SK-N-DZ (cell line): ENCODE results near the gene TMCO6.

Experiments used
- DNase-seq: peaks from one replicate; pipeline ENCODE4 v3.0.0-alpha.2; 2015; ENCODE audit warnings: low spot score

Gene TMCO6

DNA sequence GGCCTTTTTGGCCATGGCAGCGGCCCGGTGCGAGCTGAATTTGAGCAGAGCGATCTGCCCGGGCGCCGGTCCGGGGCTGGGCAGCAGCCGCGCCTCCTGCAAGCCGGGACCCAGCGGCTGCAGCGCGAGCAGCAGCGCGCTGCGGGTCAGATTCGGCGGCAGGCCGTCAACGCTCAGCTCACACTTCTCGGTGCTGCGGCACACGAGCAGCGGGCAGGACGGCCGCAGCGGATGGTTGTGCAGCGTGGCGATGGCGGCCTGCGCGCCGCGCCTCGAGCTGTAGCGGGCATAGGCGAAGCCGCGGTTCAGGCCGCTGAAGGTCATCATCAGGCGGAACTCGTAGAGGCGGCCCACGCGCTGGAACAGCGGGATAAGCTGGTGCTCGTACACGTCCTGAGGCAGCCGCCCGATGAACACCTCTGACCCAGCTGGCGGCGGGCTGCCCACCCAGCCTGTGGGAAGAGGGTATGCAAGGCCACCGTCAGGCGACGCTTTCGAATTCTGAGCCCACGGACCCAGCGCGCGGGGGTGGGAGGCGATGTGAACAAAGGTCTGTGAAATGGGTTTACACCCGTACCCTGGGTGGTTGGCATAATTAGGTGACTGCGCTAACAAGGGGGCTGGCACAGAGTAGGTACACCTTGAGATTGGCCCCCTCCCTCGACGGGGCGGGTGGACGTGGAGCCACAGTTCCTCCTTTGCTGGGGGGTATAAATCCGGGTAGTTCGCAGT is 33.4 kb downstream of the TMCO6 start:
- DNase-seq, result no peak

DNA sequence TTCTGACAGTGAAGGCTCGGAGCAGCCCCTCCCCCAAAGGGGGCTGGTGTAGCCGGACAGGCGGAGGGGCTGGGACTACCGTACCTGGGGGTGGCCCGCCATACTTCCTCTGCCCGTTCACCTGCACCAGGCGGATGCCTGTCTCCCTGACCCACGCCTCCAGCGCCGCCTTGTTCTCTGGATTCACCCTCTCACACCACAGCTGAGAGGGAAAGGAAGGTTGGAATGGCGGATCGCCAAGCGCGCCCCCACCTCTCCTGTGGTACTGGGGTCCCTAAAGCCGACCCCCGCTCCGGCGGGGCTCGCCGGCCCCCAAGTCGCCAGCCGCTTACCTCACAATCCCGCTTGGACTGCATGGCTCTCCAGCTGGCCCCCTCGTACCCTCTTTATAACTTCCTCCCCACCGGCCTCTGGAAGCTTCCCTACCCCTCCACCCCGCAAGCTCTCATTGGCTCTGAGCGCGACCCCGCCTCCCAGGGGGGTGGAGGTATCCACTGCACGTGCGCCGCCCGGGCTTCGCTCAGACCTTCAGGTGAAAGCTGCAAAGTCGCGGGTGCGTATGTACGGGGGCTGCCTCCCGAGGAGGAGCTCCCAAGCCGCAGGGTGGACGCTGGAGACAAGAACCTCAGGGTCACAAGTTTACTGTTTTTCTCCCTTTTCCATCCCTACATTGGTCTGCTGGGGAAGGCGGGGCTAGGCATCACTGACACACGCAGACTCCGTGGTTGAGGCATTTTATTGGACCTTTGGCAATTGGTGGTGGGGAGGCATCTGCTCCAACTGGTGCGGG is 34.1 kb downstream of the TMCO6 start, which contains the start of gene DND1:
DND1 (minus strand) TSS at position 390 of the 790 bp plus-strand sequence; CDS start at position 356, 34 bp downstream.
- DNase-seq, result no peak

DNA sequence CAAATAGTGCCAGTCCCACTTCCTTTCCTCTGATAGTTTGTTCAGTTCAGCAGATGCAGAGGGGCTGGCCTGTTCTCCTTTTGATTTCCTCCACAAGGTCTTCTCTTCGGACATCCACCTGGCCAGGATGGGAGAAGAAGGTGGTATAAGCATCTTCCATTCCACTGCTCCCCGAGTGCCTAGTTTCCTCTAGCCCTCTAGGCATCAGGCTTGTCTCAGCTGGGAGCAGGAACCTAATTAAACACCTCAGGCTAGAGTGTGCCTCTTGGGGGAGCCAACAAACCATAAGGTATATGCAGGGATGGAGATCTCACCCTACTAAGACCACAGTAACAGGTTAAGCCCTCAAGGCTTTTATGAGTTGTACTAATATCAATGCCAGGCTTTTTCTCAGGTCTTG is 35.0 kb downstream of the TMCO6 start:
- DNase-seq, result no peak

DNA sequence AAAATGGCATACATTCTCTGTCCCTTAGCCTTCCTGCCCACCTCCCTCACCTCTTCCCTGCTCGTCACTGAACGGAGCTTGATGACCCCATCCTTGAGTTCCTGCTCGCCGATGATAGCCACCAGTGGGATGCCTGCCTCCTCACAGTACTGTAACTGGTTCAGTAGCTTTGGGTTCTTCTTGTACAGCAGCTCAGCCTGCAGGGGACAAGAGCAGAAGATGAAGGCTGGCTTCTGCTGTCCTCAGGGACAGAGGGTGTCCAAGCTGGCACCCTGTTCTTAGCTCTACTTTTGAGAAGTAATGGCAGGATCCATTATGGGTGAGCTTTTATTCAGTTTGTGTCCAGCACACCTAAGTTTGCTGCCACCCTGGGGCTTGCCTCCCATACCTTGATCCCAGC is 35.4 kb downstream of the TMCO6 start:
- DNase-seq, result no peak

DNA sequence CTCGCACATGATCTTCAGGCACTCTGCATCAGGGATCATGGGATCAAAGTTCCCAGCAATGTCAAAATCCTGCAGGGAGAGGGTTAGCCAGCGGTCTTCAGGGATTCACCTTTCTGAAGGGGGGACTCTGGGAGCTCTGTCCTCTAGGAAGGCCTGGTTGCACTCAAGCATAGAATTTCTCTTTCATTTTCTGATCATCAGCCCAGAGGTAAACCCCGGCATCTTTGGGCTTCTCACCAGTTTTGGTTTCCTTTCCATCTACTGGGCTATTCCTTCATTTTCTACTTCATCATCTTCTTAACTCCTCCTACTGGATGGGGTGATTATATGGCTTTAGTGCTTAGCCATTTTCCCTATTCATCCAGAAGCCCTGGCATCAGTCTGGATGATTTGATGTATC is 38.7 kb downstream of the TMCO6 start:
- no peak for DNase-seq

DNA sequence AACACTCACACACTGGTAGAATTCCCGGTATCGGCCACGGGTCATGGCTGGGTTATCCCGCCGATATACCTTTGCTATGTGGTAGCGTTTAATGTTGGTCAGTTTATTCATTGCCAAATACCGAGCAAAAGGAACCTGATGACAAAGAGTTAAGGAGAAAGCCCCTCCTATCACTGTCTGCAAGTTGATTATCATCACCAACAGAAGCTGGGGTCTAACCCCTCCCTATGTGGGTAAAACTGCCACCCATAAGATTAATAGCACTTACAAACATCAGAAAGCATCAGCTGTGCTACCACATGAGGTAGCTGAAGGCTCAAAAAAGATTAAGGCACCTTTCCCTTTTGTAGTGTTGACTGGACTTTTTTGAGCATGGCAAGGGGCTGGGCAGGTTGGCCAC is 39.7 kb downstream of the TMCO6 start:
- no peak for DNase-seq

DNA sequence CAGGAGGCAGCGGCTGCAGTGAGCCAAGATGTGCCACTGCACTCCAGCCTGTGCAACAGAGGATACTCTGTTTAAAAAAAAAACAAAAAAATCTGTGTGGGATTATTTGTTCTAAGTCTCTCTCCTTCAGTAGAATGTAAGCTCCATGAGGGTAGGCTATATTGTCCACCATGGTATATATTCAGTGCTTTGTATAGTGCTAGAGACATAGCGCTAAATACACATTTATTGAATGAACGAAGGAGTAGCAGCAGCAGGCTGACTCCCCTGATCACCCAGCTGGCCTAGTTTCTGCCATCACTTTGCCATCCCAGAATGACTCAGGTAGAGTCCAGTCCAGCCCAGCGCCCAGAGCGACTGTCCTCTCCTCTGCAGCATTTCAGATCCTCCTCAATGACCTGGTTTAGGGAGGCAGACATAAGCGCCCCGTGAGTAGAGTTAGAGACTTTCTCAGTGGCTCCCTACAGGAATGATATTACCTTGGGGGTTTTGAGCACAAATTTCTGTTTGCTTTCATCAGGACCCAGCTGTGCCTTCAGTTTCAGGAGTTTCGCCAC is 51.2 kb downstream of the TMCO6 start:
- DNase-seq, result no peak

DNA sequence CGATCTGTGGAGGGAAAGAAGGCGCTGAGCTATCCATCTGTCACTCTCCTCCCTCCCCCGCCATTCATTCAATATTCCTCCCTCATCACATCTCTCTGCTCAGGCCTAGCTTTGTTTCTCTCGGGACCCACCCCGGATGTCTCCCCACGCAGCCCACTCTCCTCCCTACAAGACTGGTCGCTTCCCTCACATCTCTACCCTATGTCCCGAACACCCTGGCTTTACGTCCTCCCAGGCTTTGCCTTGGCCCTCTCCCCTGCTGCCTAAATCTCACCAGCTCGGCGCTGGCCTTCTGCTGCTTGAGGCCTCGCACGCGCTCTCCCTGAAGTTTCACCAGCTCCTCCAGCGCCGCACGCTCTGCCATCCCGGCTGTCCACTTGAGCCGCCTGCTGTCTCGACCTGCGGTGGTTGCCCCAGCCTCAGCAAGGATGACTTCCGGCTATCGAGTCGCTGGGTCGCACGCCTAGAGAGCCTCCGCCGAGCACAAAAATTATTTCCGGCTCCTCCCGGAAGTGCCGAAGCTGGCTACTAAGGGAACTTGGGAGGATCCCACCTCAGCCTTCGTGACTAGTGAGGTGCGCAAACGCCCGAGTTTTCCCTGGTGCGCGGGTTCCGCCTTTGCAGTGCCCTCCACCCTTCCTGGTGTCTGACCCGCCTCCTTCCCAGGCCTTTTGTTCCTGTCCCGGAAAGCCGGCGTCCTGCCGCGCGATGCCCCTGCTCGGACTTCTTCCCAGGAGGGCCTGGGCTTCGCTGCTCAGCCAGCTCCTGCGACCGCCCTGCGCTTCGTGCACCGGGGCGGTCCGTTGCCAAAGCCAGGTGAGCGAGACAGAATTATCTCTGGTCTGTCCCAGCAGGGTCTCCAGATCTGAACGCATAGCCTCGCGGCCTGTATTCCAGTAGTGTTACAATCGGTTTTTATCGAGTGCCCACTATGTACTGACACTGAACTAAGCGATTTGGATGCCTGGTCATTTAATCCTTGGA is 52.0 kb downstream of the TMCO6 start, which contains the start of the genes HARS1 and HARS2:
HARS1 (minus strand) TSS at position 430 of the 984 bp plus-strand sequence; CDS start at position 364, 66 bp downstream.
HARS2 (plus strand) TSS at position 515 of the 984 bp plus-strand sequence; CDS start at position 709, 194 bp downstream.
- peak; percentile 95 for DNase-seq

DNA sequence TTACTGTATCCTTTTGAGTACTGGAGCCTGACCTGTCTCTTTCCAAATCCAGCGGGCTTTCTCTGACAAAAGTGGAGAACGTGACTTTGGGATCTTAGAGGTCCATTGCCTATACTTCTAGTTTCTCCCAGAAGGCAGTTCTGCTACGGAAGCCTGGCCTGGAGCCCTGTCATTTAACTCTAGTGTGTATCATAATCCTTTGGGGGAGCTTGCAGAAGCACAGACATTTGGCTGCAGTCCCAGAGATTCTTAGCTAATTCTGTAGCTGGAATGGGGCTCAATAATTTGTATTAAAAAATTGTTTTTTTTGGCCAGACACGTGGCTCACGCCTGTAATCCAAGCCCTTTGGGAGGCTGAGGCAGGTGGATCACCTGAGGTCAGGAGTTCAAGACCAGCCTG is 55.0 kb downstream of the TMCO6 start:
- DNase-seq, result no peak
